Activated CD8-positive, alpha-beta T cell treated with anti-CD3 and anti-CD28 coated beads, Interleukin-2, amount 10 ng/mL, durations not matched to agents 7 days and 5 days (primary cell): ENCODE data around the gene DIPK1C. TPM values are rescaled to one million over a fixed set of nuclear protein-coding genes. Genes with fewer than 3 reads are reported as not detected.

Experiments
- ATAC-seq: fragments of 150-1000 bp; cut with Tn5 transposase; one replicate; pipeline ENCODE4 v1.10.0; 2021; ENCODE audit warnings: moderate library complexity
- CTCF ChIA-PET: fragments of 350-600 bp; sonication (Branson Sonifier 250); formaldehyde crosslinking; loops from one replicate; lab custom pipeline; 2021; ENCODE audit warnings: antibody characterized with exemption; lab: Charles Lee
- POLR2A ChIA-PET: fragments of 350-600 bp; sonication (Branson Sonifier 250); formaldehyde crosslinking; loops from one replicate; lab custom pipeline; 2021; ENCODE audit warnings: antibody characterized with exemption; lab: Charles Lee
- DNase-seq: peaks from one replicate; pipeline ENCODE4 v3.0.0-alpha.2; 2020
- H3K27ac Mint-ChIP-seq: one replicate; pipeline ENCODE4 v1.8.0; 2021; ENCODE audit warnings: mild to moderate bottlenecking, mixed read lengths
- H3K27me3 Mint-ChIP-seq: one replicate; pipeline ENCODE4 v1.8.0; 2021; ENCODE audit warnings: low read depth, mixed read lengths
- H3K36me3 Mint-ChIP-seq: one replicate; pipeline ENCODE4 v1.8.0; 2021; ENCODE audit warnings: low read depth, mixed read lengths
- H3K4me1 Mint-ChIP-seq: one replicate; pipeline ENCODE4 v1.8.0; 2021; ENCODE audit warnings: low read depth, mixed read lengths
- H3K4me3 Mint-ChIP-seq: one replicate; pipeline ENCODE4 v1.8.0; 2021; ENCODE audit warnings: mild to moderate bottlenecking, mixed read lengths
- H3K9me3 Mint-ChIP-seq: one replicate; pipeline ENCODE4 v1.8.0; 2022; ENCODE audit warnings: mixed read lengths; ENCODE audit not compliant: insufficient read depth
- total RNA-seq, 2 experiments: library from RNA; stranded (reverse); gene quantifications; one replicate each; pipeline ENCODE4 v1.2.3, GENCODE V29; 2021

DIPK1C gene
- total RNA-seq, 2 experiments from 2014 or later, result not detected

- Mint-ChIP-seq H3K27ac (no peak overlapping the region), H3K36me3 (no peaks in the 10 kb centered on the region), H3K27me3 (peaks cover 16% of the 10 kb centered on the region), H3K4me1 (peaks cover 4% of the 10 kb centered on the region), H3K9me3 (no peaks in the 10 kb centered on the region), H3K4me3 (no peak overlapping the region)
- POLR2A ChIA-PET, result no interaction called here
- CTCF ChIA-PET, result no interaction called here
- DNase-seq (no peak), ATAC-seq (no peak)
Measured at GRCh38 chr18:74447404-74448152, 9.5 kb downstream of the DIPK1C start.

- no peaks in the 10 kb centered on the region for H3K9me3 Mint-ChIP-seq
- H3K27me3 Mint-ChIP-seq, result peaks cover 12% of the 10 kb centered on the region
- CTCF ChIA-PET, result no interaction called here
- peaks cover 4% of the 10 kb centered on the region for H3K4me1 Mint-ChIP-seq
- no peak overlapping the region for H3K27ac Mint-ChIP-seq
- H3K4me3 Mint-ChIP-seq, result no peak overlapping the region
- H3K36me3 Mint-ChIP-seq, result no peaks in the 10 kb centered on the region
- DNase-seq, result no peak
- POLR2A ChIA-PET, result no interaction called here
- no peak for ATAC-seq
Measured at GRCh38 chr18:74446631-74447403, 10.3 kb downstream of the DIPK1C start.

GRCh38 chr18:74446178-74446577 lies 10.9 kb downstream of the DIPK1C start:
- no peak overlapping the region for H3K27ac Mint-ChIP-seq
- no peaks in the 10 kb centered on the region for H3K9me3 Mint-ChIP-seq
- no peak for ATAC-seq
- no peak overlapping the region for H3K4me3 Mint-ChIP-seq
- POLR2A ChIA-PET, result interaction anchor here (0.7 kb wide), 1 partner anchor 41 kb away, joined by 3 read pairs; no protein-coding TSS in a partner anchor
- peaks cover 6% of the 10 kb centered on the region for H3K27me3 Mint-ChIP-seq
- H3K4me1 Mint-ChIP-seq, result peaks cover 4% of the 10 kb centered on the region
- DNase-seq, result no peak
- H3K36me3 Mint-ChIP-seq, result no peaks in the 10 kb centered on the region
- CTCF ChIA-PET, result no interaction called here

GRCh38 chr18:74445585-74445984 lies 11.5 kb downstream of the DIPK1C start:
- no peaks in the 10 kb centered on the region for H3K9me3 Mint-ChIP-seq
- CTCF ChIA-PET, result interaction anchor here (0.5 kb wide), 1 partner anchor 149 kb away, joined by 3 read pairs; no protein-coding TSS in a partner anchor
- H3K4me1 Mint-ChIP-seq, result peaks cover 4% of the 10 kb centered on the region
- no peaks in the 10 kb centered on the region for H3K36me3 Mint-ChIP-seq
- peaks cover 6% of the 10 kb centered on the region for H3K27me3 Mint-ChIP-seq
- no peak for DNase-seq
- H3K27ac Mint-ChIP-seq, result no peak overlapping the region
- no peak overlapping the region for H3K4me3 Mint-ChIP-seq
- POLR2A ChIA-PET, result interaction anchor here (0.7 kb wide), 1 partner anchor 41 kb away, joined by 3 read pairs; no protein-coding TSS in a partner anchor
- ATAC-seq, result no peak

- Mint-ChIP-seq H3K4me3 (no peak overlapping the region), H3K36me3 (no peaks in the 10 kb centered on the region), H3K4me1 (peaks cover 4% of the 10 kb centered on the region), H3K27me3 (peaks cover 6% of the 10 kb centered on the region), H3K27ac (no peak overlapping the region), H3K9me3 (no peaks in the 10 kb centered on the region)
- POLR2A ChIA-PET, result no interaction called here
- no peak for ATAC-seq
- CTCF ChIA-PET, result no interaction called here
- no peak for DNase-seq
Measured at GRCh38 chr18:74444104-74444503, 13.0 kb downstream of the DIPK1C start.

GRCh38 chr18:74440808-74441427 lies 16.2 kb downstream of the DIPK1C start:
- POLR2A ChIA-PET, result no interaction called here
- CTCF ChIA-PET, result no interaction called here

GRCh38 chr18:74438091-74438490 lies 19.0 kb downstream of the DIPK1C start:
- Mint-ChIP-seq H3K27me3 (peaks cover 11% of the 10 kb centered on the region), H3K9me3 (no peaks in the 10 kb centered on the region), H3K36me3 (no peaks in the 10 kb centered on the region), H3K27ac (no peak overlapping the region), H3K4me1 (no peaks in the 10 kb centered on the region), H3K4me3 (no peak overlapping the region)
- DNase-seq, result no peak
- CTCF ChIA-PET, result no interaction called here
- POLR2A ChIA-PET, result no interaction called here
- no peak for ATAC-seq

More at GRCh38 chr18:74440808-74441427, 16.2 kb downstream of the DIPK1C start:
- DNase-seq, result no peak
- ATAC-seq, result no peak
- Mint-ChIP-seq H3K4me3 (no peak overlapping the region), H3K27me3 (peaks cover 6% of the 10 kb centered on the region), H3K9me3 (no peaks in the 10 kb centered on the region), H3K27ac (no peak overlapping the region), H3K4me1 (no peaks in the 10 kb centered on the region), H3K36me3 (no peaks in the 10 kb centered on the region)

GRCh38 chr18:74436158-74436769 lies 20.8 kb downstream of the DIPK1C start:
- no peaks in the 10 kb centered on the region for H3K4me1 Mint-ChIP-seq
- CTCF ChIA-PET, result no interaction called here
- H3K27ac Mint-ChIP-seq, result no peak overlapping the region
- no peaks in the 10 kb centered on the region for H3K36me3 Mint-ChIP-seq
- no peak overlapping the region for H3K4me3 Mint-ChIP-seq
- H3K27me3 Mint-ChIP-seq, result peaks cover 13% of the 10 kb centered on the region
- POLR2A ChIA-PET, result no interaction called here
- DNase-seq, result no peak
- ATAC-seq, result no peak
- no peaks in the 10 kb centered on the region for H3K9me3 Mint-ChIP-seq

- DNase-seq (no peak), ATAC-seq (no peak)
- ChIA-PET CTCF (no interaction called here), POLR2A (no interaction called here)
- H3K36me3 Mint-ChIP-seq, result no peaks in the 10 kb centered on the region
- no peaks in the 10 kb centered on the region for H3K9me3 Mint-ChIP-seq
- H3K27me3 Mint-ChIP-seq, result peaks cover 13% of the 10 kb centered on the region
- no peak overlapping the region for H3K4me3 Mint-ChIP-seq
- H3K27ac Mint-ChIP-seq, result no peak overlapping the region
- no peaks in the 10 kb centered on the region for H3K4me1 Mint-ChIP-seq
Measured at GRCh38 chr18:74435740-74436139, 21.4 kb downstream of the DIPK1C start.

GRCh38 chr18:74434466-74434865 lies 22.6 kb downstream of the DIPK1C start:
- POLR2A ChIA-PET, result no interaction called here
- no peaks in the 10 kb centered on the region for H3K9me3 Mint-ChIP-seq
- no peaks in the 10 kb centered on the region for H3K4me1 Mint-ChIP-seq
- no peaks in the 10 kb centered on the region for H3K36me3 Mint-ChIP-seq
- H3K27ac Mint-ChIP-seq, result no peak overlapping the region
- DNase-seq (no peak), ATAC-seq (no peak)
- no peak overlapping the region for H3K4me3 Mint-ChIP-seq
- peaks cover 13% of the 10 kb centered on the region for H3K27me3 Mint-ChIP-seq
- CTCF ChIA-PET, result interaction anchor here (1.7 to 1.9 kb wide), 2 partner anchors 81 to 124 kb away, joined by 4 read pairs; no protein-coding TSS in a partner anchor

- Mint-ChIP-seq H3K9me3 (no peaks in the 10 kb centered on the region), H3K27me3 (peaks cover 14% of the 10 kb centered on the region), H3K4me1 (no peaks in the 10 kb centered on the region), H3K36me3 (no peaks in the 10 kb centered on the region), H3K4me3 (no peak overlapping the region), H3K27ac (no peak overlapping the region)
- DNase-seq (no peak), ATAC-seq (no peak)
- POLR2A ChIA-PET, result no interaction called here
- CTCF ChIA-PET, result interaction anchor here (0.7 kb wide), 1 partner anchor 78 kb away, joined by 3 read pairs; no protein-coding TSS in a partner anchor
Measured at GRCh38 chr18:74430806-74431571, 26.1 kb downstream of the DIPK1C start.
